Lower leg skin (tissue), 3 donors: ENCODE results near the gene DBI.

Source experiments
- POLR2A ChIP-seq, 2 donors: fragments of 450-650 bp; IDR thresholded peaks; one replicate each; pipeline ENCODE4 v1.6.1; 2016 to 2017; ENCODE audit warnings: antibody characterized with exemption in 2 of 2, mild to moderate bottlenecking in 1 of 2, moderate library complexity in 1 of 2
- TF ChIP-seq, protein P1 (sequence below), 3 donors: fragments of 450-650 bp; IDR thresholded peaks; one replicate each; pipeline ENCODE4 v1.5.1; 2016; ENCODE audit warnings: antibody characterized with exemption in 3 of 3, mild to moderate bottlenecking in 3 of 3, moderate library complexity in 2 of 3

DNA sequence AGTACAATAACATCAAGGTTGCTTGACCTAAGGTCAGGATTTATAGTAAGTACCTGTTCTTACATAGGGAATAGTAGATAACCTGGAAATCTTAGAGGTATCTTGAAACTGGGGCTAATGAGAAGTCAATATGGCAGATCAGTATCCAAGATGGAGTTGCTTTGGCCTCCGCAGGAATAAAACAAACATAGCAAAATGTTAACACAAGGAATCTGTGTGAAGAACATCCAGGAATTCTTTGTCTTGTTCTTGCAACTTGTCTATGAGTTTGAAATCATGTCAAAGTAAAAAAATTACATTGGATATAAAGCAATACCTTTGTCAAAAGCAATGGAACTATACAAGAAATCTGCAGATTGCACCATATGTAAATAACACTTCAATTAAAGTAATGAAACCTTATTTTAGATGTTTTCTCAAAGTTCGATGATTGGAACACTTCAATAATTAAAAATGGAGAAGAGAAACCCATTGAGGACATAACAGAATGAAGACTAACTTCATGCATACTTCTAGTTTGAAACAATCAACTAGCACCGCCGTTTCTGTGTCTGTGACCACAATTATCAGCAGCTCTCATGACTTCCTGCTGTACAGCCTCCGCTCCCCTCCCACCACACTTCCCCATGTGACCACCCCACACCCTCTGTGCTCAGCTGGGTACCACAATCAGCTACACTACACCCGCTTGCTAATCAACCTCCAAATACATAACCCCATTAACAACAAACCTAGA lies 27.8 kb upstream of the DBI start:
- TF ChIP-seq, protein P1, sequence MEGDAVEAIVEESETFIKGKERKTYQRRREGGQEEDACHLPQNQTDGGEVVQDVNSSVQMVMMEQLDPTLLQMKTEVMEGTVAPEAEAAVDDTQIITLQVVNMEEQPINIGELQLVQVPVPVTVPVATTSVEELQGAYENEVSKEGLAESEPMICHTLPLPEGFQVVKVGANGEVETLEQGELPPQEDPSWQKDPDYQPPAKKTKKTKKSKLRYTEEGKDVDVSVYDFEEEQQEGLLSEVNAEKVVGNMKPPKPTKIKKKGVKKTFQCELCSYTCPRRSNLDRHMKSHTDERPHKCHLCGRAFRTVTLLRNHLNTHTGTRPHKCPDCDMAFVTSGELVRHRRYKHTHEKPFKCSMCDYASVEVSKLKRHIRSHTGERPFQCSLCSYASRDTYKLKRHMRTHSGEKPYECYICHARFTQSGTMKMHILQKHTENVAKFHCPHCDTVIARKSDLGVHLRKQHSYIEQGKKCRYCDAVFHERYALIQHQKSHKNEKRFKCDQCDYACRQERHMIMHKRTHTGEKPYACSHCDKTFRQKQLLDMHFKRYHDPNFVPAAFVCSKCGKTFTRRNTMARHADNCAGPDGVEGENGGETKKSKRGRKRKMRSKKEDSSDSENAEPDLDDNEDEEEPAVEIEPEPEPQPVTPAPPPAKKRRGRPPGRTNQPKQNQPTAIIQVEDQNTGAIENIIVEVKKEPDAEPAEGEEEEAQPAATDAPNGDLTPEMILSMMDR (IDR thresholded peaks at IDR 0.05) = no peak
- TF ChIP-seq POLR2A (IDR thresholded peaks at IDR 0.05) = no peak
